Parathyroid adenoma (tissue), 2 donors: ENCODE measurements around the gene CD34.

Experiments
- H2AFZ ChIP-seq: fragments of 300-600 bp; sonication (generic); one replicate; pipeline ENCODE4 v1.7.0; 2017; ENCODE audit warnings: antibody characterized with exemption, mild to moderate bottlenecking
- H3K27ac ChIP-seq: fragments of 300-600 bp; sonication (generic); one replicate; pipeline ENCODE4 v1.7.0; 2017
- H3K27me3 ChIP-seq: fragments of 300-600 bp; sonication (generic); one replicate; pipeline ENCODE4 v1.7.0; 2017; ENCODE audit warnings: low read length; ENCODE audit not compliant: control insufficient read depth, insufficient read depth
- H3K36me3 ChIP-seq: fragments of 300-600 bp; sonication (generic); one replicate; pipeline ENCODE4 v1.7.0; 2017; ENCODE audit warnings: low read length; ENCODE audit not compliant: control insufficient read depth, insufficient read depth
- H3K4me1 ChIP-seq: fragments of 300-600 bp; sonication (generic); one replicate; pipeline ENCODE4 v1.7.0; 2017; ENCODE audit warnings: control low read depth
- H3K4me2 ChIP-seq: fragments of 300-600 bp; sonication (generic); one replicate; pipeline ENCODE4 v1.7.0; 2017; ENCODE audit warnings: low read length
- H3K4me3 ChIP-seq: fragments of 300-600 bp; sonication (generic); one replicate; pipeline ENCODE4 v1.7.0; 2017; ENCODE audit warnings: low read depth, low read length
- H3K79me2 ChIP-seq: fragments of 300-600 bp; sonication (generic); one replicate; pipeline ENCODE4 v1.7.0; 2017; ENCODE audit warnings: control low read depth
- H3K9ac ChIP-seq: fragments of 300-600 bp; sonication (generic); one replicate; pipeline ENCODE4 v1.7.0; 2017; ENCODE audit warnings: mild to moderate bottlenecking
- H3K9me3 ChIP-seq: fragments of 300-600 bp; sonication (generic); one replicate; pipeline ENCODE4 v1.7.0; 2017; ENCODE audit warnings: low read length; ENCODE audit not compliant: control insufficient read depth
- TF ChIP-seq, protein P1 (sequence below): fragments of 300-600 bp; sonication (generic); IDR thresholded peaks from one replicate; pipeline ENCODE4 v1.7.0; 2017; ENCODE audit warnings: antibody characterized with exemption, mild to moderate bottlenecking
- donor health status: primary hyperparathyroidism.

Gene CD34

DNA sequence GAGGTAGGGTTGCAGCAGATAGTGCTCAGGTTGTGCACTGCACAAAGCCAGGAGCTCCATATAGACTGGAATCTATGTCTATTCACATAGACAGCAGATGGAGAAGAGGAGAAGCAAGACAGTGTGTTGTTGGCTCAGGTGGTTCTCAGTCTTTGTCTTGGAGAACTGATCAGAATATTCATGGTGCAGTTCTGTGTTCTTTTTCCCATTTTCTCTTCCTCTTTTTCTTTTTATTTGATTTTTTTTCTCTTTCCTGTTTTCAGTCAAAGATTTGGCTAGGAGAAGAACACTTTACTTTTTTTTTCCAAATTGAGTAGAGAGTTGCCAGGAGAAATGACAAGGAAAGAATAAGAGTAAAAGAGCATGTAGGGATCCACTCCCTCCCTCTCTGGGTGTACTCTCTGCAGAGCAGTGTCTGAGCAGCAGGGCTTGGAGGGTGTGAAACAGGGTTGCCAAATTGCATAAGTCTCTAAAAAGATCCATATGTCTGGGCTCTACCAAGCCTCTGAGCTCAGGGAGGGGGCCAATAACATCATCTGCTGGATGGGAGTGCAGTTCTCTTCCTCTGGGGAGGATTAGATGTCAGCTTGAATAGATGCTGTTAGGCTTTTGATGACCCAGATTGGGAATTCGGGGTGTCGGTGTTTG lies 8.7 kb upstream of the CD34 start:
- H3K27me3 ChIP-seq: no peaks in the 10 kb centered on the region
- no peak overlapping the region for H2AFZ ChIP-seq
- no peaks in the 10 kb centered on the region for H3K36me3 ChIP-seq
- H3K4me3 ChIP-seq: no peak overlapping the region
- no peak overlapping the region for H3K9ac ChIP-seq
- no peak overlapping the region for H3K4me2 ChIP-seq
- no peaks in the 10 kb centered on the region for H3K4me1 ChIP-seq
- H3K27ac ChIP-seq: no peak overlapping the region
- H3K9me3 ChIP-seq: no peaks in the 10 kb centered on the region
- no peaks in the 10 kb centered on the region for H3K79me2 ChIP-seq
- TF ChIP-seq, protein P1, sequence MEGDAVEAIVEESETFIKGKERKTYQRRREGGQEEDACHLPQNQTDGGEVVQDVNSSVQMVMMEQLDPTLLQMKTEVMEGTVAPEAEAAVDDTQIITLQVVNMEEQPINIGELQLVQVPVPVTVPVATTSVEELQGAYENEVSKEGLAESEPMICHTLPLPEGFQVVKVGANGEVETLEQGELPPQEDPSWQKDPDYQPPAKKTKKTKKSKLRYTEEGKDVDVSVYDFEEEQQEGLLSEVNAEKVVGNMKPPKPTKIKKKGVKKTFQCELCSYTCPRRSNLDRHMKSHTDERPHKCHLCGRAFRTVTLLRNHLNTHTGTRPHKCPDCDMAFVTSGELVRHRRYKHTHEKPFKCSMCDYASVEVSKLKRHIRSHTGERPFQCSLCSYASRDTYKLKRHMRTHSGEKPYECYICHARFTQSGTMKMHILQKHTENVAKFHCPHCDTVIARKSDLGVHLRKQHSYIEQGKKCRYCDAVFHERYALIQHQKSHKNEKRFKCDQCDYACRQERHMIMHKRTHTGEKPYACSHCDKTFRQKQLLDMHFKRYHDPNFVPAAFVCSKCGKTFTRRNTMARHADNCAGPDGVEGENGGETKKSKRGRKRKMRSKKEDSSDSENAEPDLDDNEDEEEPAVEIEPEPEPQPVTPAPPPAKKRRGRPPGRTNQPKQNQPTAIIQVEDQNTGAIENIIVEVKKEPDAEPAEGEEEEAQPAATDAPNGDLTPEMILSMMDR: no peak

DNA sequence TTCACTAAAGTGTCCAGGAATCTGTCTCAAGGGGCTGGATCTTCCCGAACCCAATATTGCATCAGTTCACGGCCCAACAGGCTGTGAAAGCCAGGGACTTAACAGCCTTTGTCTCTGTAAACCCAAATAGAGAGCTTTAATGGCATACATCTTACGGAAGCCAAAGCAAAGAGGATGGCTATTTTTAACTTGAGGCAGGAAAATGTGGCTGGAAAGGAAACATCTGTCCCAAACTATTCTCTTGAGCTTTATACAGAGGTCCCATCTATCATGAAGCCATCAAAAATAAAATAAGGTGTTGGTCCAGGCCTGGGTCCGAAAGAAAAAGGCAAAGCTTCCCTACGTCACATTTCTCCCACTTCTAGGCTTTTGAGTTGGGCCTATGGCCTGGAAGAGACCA lies 7.7 kb upstream of the CD34 start:
- H3K79me2 ChIP-seq: no peaks in the 10 kb centered on the region
- no peak overlapping the region for H3K4me3 ChIP-seq
- no peak overlapping the region for H3K27ac ChIP-seq
- no peak overlapping the region for H2AFZ ChIP-seq
- no peak overlapping the region for H3K9ac ChIP-seq
- H3K36me3 ChIP-seq: no peaks in the 10 kb centered on the region
- H3K27me3 ChIP-seq: no peaks in the 10 kb centered on the region
- no peak overlapping the region for H3K4me2 ChIP-seq
- H3K4me1 ChIP-seq: no peaks in the 10 kb centered on the region
- TF ChIP-seq, protein P1: no peak
- no peaks in the 10 kb centered on the region for H3K9me3 ChIP-seq

DNA sequence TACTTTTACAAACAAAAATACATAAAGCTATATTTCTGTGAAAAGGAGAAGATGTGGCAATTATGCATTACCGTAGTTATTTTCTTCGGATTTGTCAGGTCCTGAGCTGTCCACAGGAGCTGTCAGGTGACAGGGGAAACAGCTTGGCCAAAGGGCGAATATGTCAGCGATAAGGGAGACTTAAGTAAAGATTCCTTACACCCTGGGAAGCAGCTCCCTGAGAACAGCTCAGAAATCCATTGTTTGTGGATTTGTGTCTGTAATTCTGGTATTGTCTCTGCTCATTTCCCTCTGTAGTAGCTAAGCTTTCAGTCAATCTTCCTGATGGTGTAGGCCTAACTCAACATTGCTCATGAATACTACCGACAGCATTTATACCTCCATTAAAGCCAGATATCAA lies 7.1 kb upstream of the CD34 start:
- Histone ChIP-seq H3K36me3 (no peaks in the 10 kb centered on the region), H3K4me2 (no peak overlapping the region), H3K4me3 (no peak overlapping the region), H2AFZ (no peak overlapping the region), H3K79me2 (no peaks in the 10 kb centered on the region), H3K27me3 (no peaks in the 10 kb centered on the region), H3K9me3 (no peaks in the 10 kb centered on the region), H3K9ac (no peak overlapping the region), H3K4me1 (no peaks in the 10 kb centered on the region), H3K27ac (peak overlapping the region; percentile 29)
- TF ChIP-seq, protein P1: no peak

DNA sequence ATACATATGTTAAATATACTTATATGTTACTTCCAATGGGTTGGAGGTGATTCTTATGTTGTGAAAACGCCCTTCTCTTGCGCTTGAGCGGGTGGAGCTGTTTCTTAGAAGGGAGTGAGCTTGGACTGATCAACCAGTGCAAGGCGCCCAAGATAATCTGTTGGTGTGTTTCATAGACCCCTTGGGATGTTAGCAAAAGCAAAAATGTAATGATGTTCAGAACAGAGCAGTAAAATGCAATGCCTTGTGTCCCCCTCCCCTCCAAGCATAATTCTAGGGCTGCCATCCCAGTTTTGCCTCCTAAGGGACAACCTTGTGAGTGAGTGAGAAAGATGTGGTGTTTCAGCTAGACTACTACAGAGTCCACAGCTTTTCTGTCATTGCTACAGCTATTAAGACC lies 6.2 kb upstream of the CD34 start:
- Histone ChIP-seq H3K9me3 (no peaks in the 10 kb centered on the region), H3K79me2 (no peaks in the 10 kb centered on the region), H3K27ac (no peak overlapping the region), H3K4me3 (no peak overlapping the region), H3K4me1 (no peaks in the 10 kb centered on the region), H3K9ac (no peak overlapping the region), H3K27me3 (no peaks in the 10 kb centered on the region), H2AFZ (no peak overlapping the region), H3K4me2 (no peak overlapping the region), H3K36me3 (no peaks in the 10 kb centered on the region)
- TF ChIP-seq, protein P1: no peak

DNA sequence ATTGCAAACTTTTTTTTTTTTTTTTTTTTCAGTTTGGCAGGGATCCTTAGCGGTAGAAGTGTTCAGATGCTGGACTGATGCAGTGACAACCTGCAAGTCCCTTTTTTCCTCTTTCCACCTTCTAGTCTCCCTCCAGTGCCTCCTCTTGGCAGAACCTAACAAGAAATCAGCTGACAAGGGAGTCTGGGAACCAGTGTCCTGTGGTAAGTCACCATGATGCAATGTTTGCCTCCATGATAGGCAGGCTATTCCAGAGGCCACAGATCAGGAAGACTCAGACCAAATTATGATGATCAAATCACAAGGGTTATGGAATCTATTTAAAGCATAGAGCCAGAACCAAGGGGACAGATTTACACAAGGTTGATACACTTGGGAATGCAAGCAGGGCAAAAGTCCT lies 3.0 kb upstream of the CD34 start:
- no peak overlapping the region for H2AFZ ChIP-seq
- H3K79me2 ChIP-seq: no peaks in the 10 kb centered on the region
- no peaks in the 10 kb centered on the region for H3K4me1 ChIP-seq
- H3K36me3 ChIP-seq: no peaks in the 10 kb centered on the region
- H3K4me3 ChIP-seq: no peak overlapping the region
- H3K27me3 ChIP-seq: no peaks in the 10 kb centered on the region
- no peaks in the 10 kb centered on the region for H3K9me3 ChIP-seq
- H3K4me2 ChIP-seq: no peak overlapping the region
- no peak overlapping the region for H3K9ac ChIP-seq
- TF ChIP-seq, protein P1: no peak
- no peak overlapping the region for H3K27ac ChIP-seq
